Measurements from ENCODE around the gene ACSBG1.
A peak's percentile ranks its signal among the peaks of the same experiment; 100 is the strongest.
"Not testable (repeated sequence)": the region's sequence is repeated elsewhere in the genome, so short reads cannot be mapped to it uniquely, and the experiment has no call there.

Gene ACSBG1

GRCh38 chr15:78155355-78155939, 78.9 kb downstream of the ACSBG1 start:
- peaks cover 0 to 28% of the 10 kb centered on the region in 2 donors for H3K36me3 ChIP-seq (ENCODE audit: control insufficient read depth in 1 of 2, insufficient read depth in 2 of 2, low read length in 2 of 2)
- no peak overlapping the region for H3K27ac ChIP-seq (ENCODE audit: low read depth, low read length)
- no peaks in the 10 kb centered on the region for H3K27me3 ChIP-seq (ENCODE audit: control insufficient read depth in 1 of 2, insufficient read depth in 2 of 2, low read length in 2 of 2)
- H3K9ac ChIP-seq (ENCODE audit: low read depth in 1 of 2, low read length in 2 of 2): no peak overlapping the region
- H3K4me1 ChIP-seq (ENCODE audit: control insufficient read depth in 1 of 2, insufficient read depth in 2 of 2, low read length in 2 of 2): peaks cover 4 to 7% of the 10 kb centered on the region in 2 donors
- H3K9me3 ChIP-seq (ENCODE audit: control insufficient read depth in 1 of 2, low read length in 2 of 2): no peaks in the 10 kb centered on the region
- H3K4me3 ChIP-seq (ENCODE audit: low read depth in 1 of 2, low read length in 2 of 2): no peak overlapping the region

- peaks cover 0 to 26% of the 10 kb centered on the region in 2 donors for H3K36me3 ChIP-seq (ENCODE audit: control insufficient read depth in 1 of 2, insufficient read depth in 2 of 2, low read length in 2 of 2)
- no peaks in the 10 kb centered on the region for H3K9me3 ChIP-seq (ENCODE audit: control insufficient read depth in 1 of 2, low read length in 2 of 2)
- H3K9ac ChIP-seq (ENCODE audit: low read depth in 1 of 2, low read length in 2 of 2): no peak overlapping the region
- peaks cover 8 to 12% of the 10 kb centered on the region in 2 donors for H3K4me1 ChIP-seq (ENCODE audit: control insufficient read depth in 1 of 2, insufficient read depth in 2 of 2, low read length in 2 of 2)
- no peak overlapping the region for H3K27ac ChIP-seq (ENCODE audit: low read depth, low read length)
- H3K4me3 ChIP-seq (ENCODE audit: low read depth in 1 of 2, low read length in 2 of 2): no peak overlapping the region
- H3K27me3 ChIP-seq (ENCODE audit: control insufficient read depth in 1 of 2, insufficient read depth in 2 of 2, low read length in 2 of 2): no peaks in the 10 kb centered on the region
Observed at GRCh38 chr15:78154955-78155354, 79.4 kb downstream of the ACSBG1 start.

GRCh38 chr15:78151075-78151474, 83.3 kb downstream of the ACSBG1 start:
- H3K27ac ChIP-seq (ENCODE audit: low read depth, low read length); H3K36me3 ChIP-seq (ENCODE audit: control insufficient read depth in 1 of 2, insufficient read depth in 2 of 2, low read length in 2 of 2); H3K9me3 ChIP-seq (ENCODE audit: control insufficient read depth in 1 of 2, low read length in 2 of 2); H3K9ac ChIP-seq (ENCODE audit: low read depth in 1 of 2, low read length in 2 of 2); H3K27me3 ChIP-seq (ENCODE audit: control insufficient read depth in 1 of 2, insufficient read depth in 2 of 2, low read length in 2 of 2): not testable (repeated sequence)
- peaks cover 26 to 35% of the 10 kb centered on the region in 2 donors for H3K4me1 ChIP-seq (ENCODE audit: control insufficient read depth in 1 of 2, insufficient read depth in 2 of 2, low read length in 2 of 2)
- H3K4me3 ChIP-seq (ENCODE audit: low read depth in 1 of 2, low read length in 2 of 2): peak overlapping the region; percentile 14 to 71

GRCh38 chr15:78149805-78150751, 84.3 kb downstream of the ACSBG1 start:
- Histone ChIP-seq H3K27ac (ENCODE audit: low read depth, low read length) (peak overlapping the region; percentile 68), H3K9me3 (ENCODE audit: control insufficient read depth in 1 of 2, low read length in 2 of 2) (no peaks in the 10 kb centered on the region), H3K27me3 (ENCODE audit: control insufficient read depth in 1 of 2, insufficient read depth in 2 of 2, low read length in 2 of 2) (no peaks in the 10 kb centered on the region), H3K9ac (ENCODE audit: low read depth in 1 of 2, low read length in 2 of 2) (peak overlapping the region; percentile 76 to 77), H3K36me3 (ENCODE audit: control insufficient read depth in 1 of 2, insufficient read depth in 2 of 2, low read length in 2 of 2) (no peaks in the 10 kb centered on the region), H3K4me1 (ENCODE audit: control insufficient read depth in 1 of 2, insufficient read depth in 2 of 2, low read length in 2 of 2) (peaks cover 26 to 35% of the 10 kb centered on the region in 2 donors), H3K4me3 (ENCODE audit: low read depth in 1 of 2, low read length in 2 of 2) (peak overlapping the region; percentile 71 to 86)

- Histone ChIP-seq H3K9ac (ENCODE audit: low read depth in 1 of 2, low read length in 2 of 2) (peak within 1 kb of the TSS; percentile 76 to 77), H3K27ac (ENCODE audit: low read depth, low read length) (peak within 1 kb of the TSS; percentile 68), H3K4me3 (ENCODE audit: low read depth in 1 of 2, low read length in 2 of 2) (peak within 1 kb of the TSS; percentile 71 to 86), H3K27me3 (ENCODE audit: control insufficient read depth in 1 of 2, insufficient read depth in 2 of 2, low read length in 2 of 2) (no peaks in the 10 kb centered on the region), H3K4me1 (ENCODE audit: control insufficient read depth in 1 of 2, insufficient read depth in 2 of 2, low read length in 2 of 2) (peaks cover 26 to 35% of the 10 kb centered on the region in 2 donors), H3K9me3 (ENCODE audit: control insufficient read depth in 1 of 2, low read length in 2 of 2) (no peaks in the 10 kb centered on the region), H3K36me3 (ENCODE audit: control insufficient read depth in 1 of 2, insufficient read depth in 2 of 2, low read length in 2 of 2) (no peaks in the 10 kb centered on the region)
Observed at GRCh38 chr15:78149068-78149804, 85.1 kb downstream of the ACSBG1 start, which contains the start of gene IDH3A. TSS of gene IDH3A (plus strand) at chr15:78149362. CDS start at chr15:78149404, 42 bp downstream.

- Histone ChIP-seq H3K36me3 (ENCODE audit: control insufficient read depth in 1 of 2, insufficient read depth in 2 of 2, low read length in 2 of 2) (no peaks in the 10 kb centered on the region), H3K27ac (ENCODE audit: low read depth, low read length) (no peak overlapping the region), H3K4me1 (ENCODE audit: control insufficient read depth in 1 of 2, insufficient read depth in 2 of 2, low read length in 2 of 2) (peaks cover 26 to 35% of the 10 kb centered on the region in 2 donors), H3K27me3 (ENCODE audit: control insufficient read depth in 1 of 2, insufficient read depth in 2 of 2, low read length in 2 of 2) (no peaks in the 10 kb centered on the region), H3K9ac (ENCODE audit: low read depth in 1 of 2, low read length in 2 of 2) (peak overlapping the region; percentile 45 to 57), H3K4me3 (ENCODE audit: low read depth in 1 of 2, low read length in 2 of 2) (peak overlapping the region; percentile 61 to 63), H3K9me3 (ENCODE audit: control insufficient read depth in 1 of 2, low read length in 2 of 2) (no peaks in the 10 kb centered on the region)
Observed at GRCh38 chr15:78148392-78149067, 85.8 kb downstream of the ACSBG1 start.

- no peaks in the 10 kb centered on the region for H3K36me3 ChIP-seq (ENCODE audit: control insufficient read depth in 1 of 2, insufficient read depth in 2 of 2, low read length in 2 of 2)
- peaks cover 26 to 35% of the 10 kb centered on the region in 2 donors for H3K4me1 ChIP-seq (ENCODE audit: control insufficient read depth in 1 of 2, insufficient read depth in 2 of 2, low read length in 2 of 2)
- H3K27ac ChIP-seq (ENCODE audit: low read depth, low read length): no peak overlapping the region
- H3K9ac ChIP-seq (ENCODE audit: low read depth in 1 of 2, low read length in 2 of 2): peak overlapping the region in 1 of 2 donors; percentile 57
- H3K27me3 ChIP-seq (ENCODE audit: control insufficient read depth in 1 of 2, insufficient read depth in 2 of 2, low read length in 2 of 2): no peaks in the 10 kb centered on the region
- H3K4me3 ChIP-seq (ENCODE audit: low read depth in 1 of 2, low read length in 2 of 2): no peak overlapping the region
- no peaks in the 10 kb centered on the region for H3K9me3 ChIP-seq (ENCODE audit: control insufficient read depth in 1 of 2, low read length in 2 of 2)
Observed at GRCh38 chr15:78147566-78147965, 86.8 kb downstream of the ACSBG1 start.

GRCh38 chr15:78146425-78147154, 87.8 kb downstream of the ACSBG1 start:
- H3K9me3 ChIP-seq (ENCODE audit: control insufficient read depth in 1 of 2, low read length in 2 of 2): no peaks in the 10 kb centered on the region
- no peak overlapping the region for H3K27ac ChIP-seq (ENCODE audit: low read depth, low read length)
- H3K36me3 ChIP-seq (ENCODE audit: control insufficient read depth in 1 of 2, insufficient read depth in 2 of 2, low read length in 2 of 2): no peaks in the 10 kb centered on the region
- H3K27me3 ChIP-seq (ENCODE audit: control insufficient read depth in 1 of 2, insufficient read depth in 2 of 2, low read length in 2 of 2): no peaks in the 10 kb centered on the region
- H3K4me1 ChIP-seq (ENCODE audit: control insufficient read depth in 1 of 2, insufficient read depth in 2 of 2, low read length in 2 of 2): peaks cover 26 to 35% of the 10 kb centered on the region in 2 donors
- H3K4me3 ChIP-seq (ENCODE audit: low read depth in 1 of 2, low read length in 2 of 2): no peak overlapping the region
- H3K9ac ChIP-seq (ENCODE audit: low read depth in 1 of 2, low read length in 2 of 2): no peak overlapping the region

GRCh38 chr15:78142332-78142731, 92.0 kb downstream of the ACSBG1 start:
- Histone ChIP-seq H3K9me3 (ENCODE audit: control insufficient read depth in 1 of 2, low read length in 2 of 2) (no peaks in the 10 kb centered on the region), H3K4me3 (ENCODE audit: low read depth in 1 of 2, low read length in 2 of 2) (no peak overlapping the region), H3K36me3 (ENCODE audit: control insufficient read depth in 1 of 2, insufficient read depth in 2 of 2, low read length in 2 of 2) (no peaks in the 10 kb centered on the region), H3K27ac (ENCODE audit: low read depth, low read length) (no peak overlapping the region), H3K9ac (ENCODE audit: low read depth in 1 of 2, low read length in 2 of 2) (no peak overlapping the region), H3K27me3 (ENCODE audit: control insufficient read depth in 1 of 2, insufficient read depth in 2 of 2, low read length in 2 of 2) (no peaks in the 10 kb centered on the region), H3K4me1 (ENCODE audit: control insufficient read depth in 1 of 2, insufficient read depth in 2 of 2, low read length in 2 of 2) (peaks cover 26 to 38% of the 10 kb centered on the region in 2 donors)
